ENCODE measurements around the gene MAGEA6.

MAGEA6 gene

GRCh38 chrX:152733261-152733975, 36.1 kb downstream of the MAGEA6 start, which contains the start of the genes CSAG1 and MAGEA12:
TSS of gene CSAG1 (minus strand) at chrX:152733721. CDS start at chrX:152732460, 1,261 bp downstream.
TSS of gene MAGEA12 (plus strand) at chrX:152733757. CDS start at chrX:152736162, 2,405 bp downstream.
- DNase-seq = no peak

GRCh38 chrX:152725409-152725808, 44.1 kb downstream of the MAGEA6 start:
- no peak for DNase-seq

All from effector CD4-positive, alpha-beta T cell (primary cell).